ENCODE data around the gene PLOD2.

Gene PLOD2

GRCh38 chr3:146099316-146099715, 61.7 kb downstream of the PLOD2 start:
- no peak for TF ChIP-seq TAF1 (IDR thresholded peaks at IDR 0.05; ENCODE audit: low read depth, low read length)
- no peak for TF ChIP-seq PAX5 (IDR thresholded peaks at IDR 0.05; ENCODE audit: insufficient read depth, low read length, severe bottlenecking)
- no peak for TF ChIP-seq POLR2AphosphoS5 (IDR thresholded peaks at IDR 0.05; ENCODE audit: low read depth, low read length)
- no peak for TF ChIP-seq POLR2A (IDR thresholded peaks at IDR 0.05; ENCODE audit: low read depth, low read length)
- TF ChIP-seq POU2F2 (IDR thresholded peaks at IDR 0.05; ENCODE audit: low read depth, low read length), result no peak
- TF ChIP-seq SPI1 (IDR thresholded peaks at IDR 0.05; ENCODE audit: low read depth, low read length), result no peak
- DNase-seq (ENCODE audit: insufficient read length, low spot score) (no peak), FAIRE-seq (no peak)

GRCh38 chr3:146093896-146094295, 67.1 kb downstream of the PLOD2 start:
- no peak for TF ChIP-seq TAF1 (IDR thresholded peaks at IDR 0.05; ENCODE audit: low read depth, low read length)
- no peak for TF ChIP-seq SPI1 (IDR thresholded peaks at IDR 0.05; ENCODE audit: low read depth, low read length)
- no peak for TF ChIP-seq POLR2AphosphoS5 (IDR thresholded peaks at IDR 0.05; ENCODE audit: low read depth, low read length)
- no peak for TF ChIP-seq POLR2A (IDR thresholded peaks at IDR 0.05; ENCODE audit: low read depth, low read length)
- TF ChIP-seq PAX5 (IDR thresholded peaks at IDR 0.05; ENCODE audit: insufficient read depth, low read length, severe bottlenecking), result no peak
- TF ChIP-seq POU2F2 (IDR thresholded peaks at IDR 0.05; ENCODE audit: low read depth, low read length), result no peak
- DNase-seq (ENCODE audit: insufficient read length, low spot score) (no peak), FAIRE-seq (no peak)

- TF ChIP-seq POLR2AphosphoS5 (IDR thresholded peaks at IDR 0.05; ENCODE audit: low read depth, low read length), result no peak
- no peak for TF ChIP-seq POLR2A (IDR thresholded peaks at IDR 0.05; ENCODE audit: low read depth, low read length)
- no peak for TF ChIP-seq TAF1 (IDR thresholded peaks at IDR 0.05; ENCODE audit: low read depth, low read length)
- no peak for TF ChIP-seq PAX5 (IDR thresholded peaks at IDR 0.05; ENCODE audit: insufficient read depth, low read length, severe bottlenecking)
- TF ChIP-seq POU2F2 (IDR thresholded peaks at IDR 0.05; ENCODE audit: low read depth, low read length), result no peak
- no peak for TF ChIP-seq SPI1 (IDR thresholded peaks at IDR 0.05; ENCODE audit: low read depth, low read length)
- FAIRE-seq, result no peak
- no peak for DNase-seq (ENCODE audit: insufficient read length, low spot score)
Observed at GRCh38 chr3:146092230-146092629, 68.8 kb downstream of the PLOD2 start.

GRCh38 chr3:146091397-146091796, 69.6 kb downstream of the PLOD2 start:
- TF ChIP-seq SPI1 (IDR thresholded peaks at IDR 0.05; ENCODE audit: low read depth, low read length) (no peak), TAF1 (IDR thresholded peaks at IDR 0.05; ENCODE audit: low read depth, low read length) (no peak), PAX5 (IDR thresholded peaks at IDR 0.05; ENCODE audit: insufficient read depth, low read length, severe bottlenecking) (no peak), POLR2A (IDR thresholded peaks at IDR 0.05; ENCODE audit: low read depth, low read length) (no peak), POU2F2 (IDR thresholded peaks at IDR 0.05; ENCODE audit: low read depth, low read length) (no peak), POLR2AphosphoS5 (IDR thresholded peaks at IDR 0.05; ENCODE audit: low read depth, low read length) (no peak)
- no peak for FAIRE-seq

GRCh38 chr3:146090521-146090920, 70.5 kb downstream of the PLOD2 start:
- FAIRE-seq (no peak), DNase-seq (ENCODE audit: insufficient read length, low spot score) (no peak)
- TF ChIP-seq POLR2A (IDR thresholded peaks at IDR 0.05; ENCODE audit: low read depth, low read length) (no peak), TAF1 (IDR thresholded peaks at IDR 0.05; ENCODE audit: low read depth, low read length) (no peak), SPI1 (IDR thresholded peaks at IDR 0.05; ENCODE audit: low read depth, low read length) (no peak), POU2F2 (IDR thresholded peaks at IDR 0.05; ENCODE audit: low read depth, low read length) (no peak), PAX5 (IDR thresholded peaks at IDR 0.05; ENCODE audit: insufficient read depth, low read length, severe bottlenecking) (no peak), POLR2AphosphoS5 (IDR thresholded peaks at IDR 0.05; ENCODE audit: low read depth, low read length) (no peak)

More at GRCh38 chr3:146091397-146091796, 69.6 kb downstream of the PLOD2 start:
- no peak for DNase-seq (ENCODE audit: insufficient read length, low spot score)

- FAIRE-seq (no peak), DNase-seq (ENCODE audit: insufficient read length, low spot score) (no peak)
- TF ChIP-seq POU2F2 (IDR thresholded peaks at IDR 0.05; ENCODE audit: low read depth, low read length) (no peak), TAF1 (IDR thresholded peaks at IDR 0.05; ENCODE audit: low read depth, low read length) (no peak), SPI1 (IDR thresholded peaks at IDR 0.05; ENCODE audit: low read depth, low read length) (no peak), PAX5 (IDR thresholded peaks at IDR 0.05; ENCODE audit: insufficient read depth, low read length, severe bottlenecking) (no peak), POLR2AphosphoS5 (IDR thresholded peaks at IDR 0.05; ENCODE audit: low read depth, low read length) (no peak), POLR2A (IDR thresholded peaks at IDR 0.05; ENCODE audit: low read depth, low read length) (no peak)
Observed at GRCh38 chr3:146088840-146089239, 72.1 kb downstream of the PLOD2 start.

- TF ChIP-seq POLR2A (IDR thresholded peaks at IDR 0.05; ENCODE audit: low read depth, low read length), result no peak
- no peak for TF ChIP-seq PAX5 (IDR thresholded peaks at IDR 0.05; ENCODE audit: insufficient read depth, low read length, severe bottlenecking)
- TF ChIP-seq TAF1 (IDR thresholded peaks at IDR 0.05; ENCODE audit: low read depth, low read length), result no peak
- TF ChIP-seq POLR2AphosphoS5 (IDR thresholded peaks at IDR 0.05; ENCODE audit: low read depth, low read length), result no peak
- FAIRE-seq (no peak), DNase-seq (ENCODE audit: insufficient read length, low spot score) (no peak)
Observed at GRCh38 chr3:146087116-146087515, 73.9 kb downstream of the PLOD2 start.

- FAIRE-seq (no peak), DNase-seq (ENCODE audit: insufficient read length, low spot score) (no peak)
- TF ChIP-seq PAX5 (IDR thresholded peaks at IDR 0.05; ENCODE audit: insufficient read depth, low read length, severe bottlenecking) (no peak), POLR2A (IDR thresholded peaks at IDR 0.05; ENCODE audit: low read depth, low read length) (no peak), TAF1 (IDR thresholded peaks at IDR 0.05; ENCODE audit: low read depth, low read length) (no peak), POLR2AphosphoS5 (IDR thresholded peaks at IDR 0.05; ENCODE audit: low read depth, low read length) (no peak), SPI1 (IDR thresholded peaks at IDR 0.05; ENCODE audit: low read depth, low read length) (no peak), POU2F2 (IDR thresholded peaks at IDR 0.05; ENCODE audit: low read depth, low read length) (no peak)
Observed at GRCh38 chr3:146086211-146086610, 74.8 kb downstream of the PLOD2 start.

- FAIRE-seq, result no peak
- TF ChIP-seq POU2F2 (IDR thresholded peaks at IDR 0.05; ENCODE audit: low read depth, low read length) (no peak), SPI1 (IDR thresholded peaks at IDR 0.05; ENCODE audit: low read depth, low read length) (no peak), POLR2A (IDR thresholded peaks at IDR 0.05; ENCODE audit: low read depth, low read length) (no peak), PAX5 (IDR thresholded peaks at IDR 0.05; ENCODE audit: insufficient read depth, low read length, severe bottlenecking) (no peak), TAF1 (IDR thresholded peaks at IDR 0.05; ENCODE audit: low read depth, low read length) (no peak), POLR2AphosphoS5 (IDR thresholded peaks at IDR 0.05; ENCODE audit: low read depth, low read length) (no peak)
- no peak for DNase-seq (ENCODE audit: insufficient read length, low spot score)
Observed at GRCh38 chr3:146085678-146086077, 75.3 kb downstream of the PLOD2 start.

- DNase-seq (ENCODE audit: insufficient read length, low spot score) (no peak), FAIRE-seq (no peak)
- TF ChIP-seq SPI1 (IDR thresholded peaks at IDR 0.05; ENCODE audit: low read depth, low read length) (no peak), TAF1 (IDR thresholded peaks at IDR 0.05; ENCODE audit: low read depth, low read length) (no peak), PAX5 (IDR thresholded peaks at IDR 0.05; ENCODE audit: insufficient read depth, low read length, severe bottlenecking) (no peak), POLR2A (IDR thresholded peaks at IDR 0.05; ENCODE audit: low read depth, low read length) (no peak), POU2F2 (IDR thresholded peaks at IDR 0.05; ENCODE audit: low read depth, low read length) (no peak)
Observed at GRCh38 chr3:146080578-146080977, 80.4 kb downstream of the PLOD2 start.
